OCI-LY1 (cell line): ENCODE results near the gene FBXO11.

Experiments
- EZH2 ChIP-seq: fragments of 200-600 bp; sonication (generic), shearing (Covaris generic); IDR thresholded peaks from 2 replicates; pipeline ENCODE4 v1.8.0; 2017; ENCODE audit warnings: borderline replicate concordance, mixed run types, mild to moderate bottlenecking, antibody characterized with exemption, low read length, moderate library complexity, mixed read lengths
- TF ChIP-seq, protein P1 (sequence below): fragments of 200-600 bp; sonication (generic), shearing (Covaris generic); IDR thresholded peaks from 2 replicates; pipeline ENCODE4 v1.5.1; 2017; ENCODE audit warnings: mild to moderate bottlenecking, antibody characterized with exemption, low read length, moderate library complexity, mixed read lengths

DNA sequence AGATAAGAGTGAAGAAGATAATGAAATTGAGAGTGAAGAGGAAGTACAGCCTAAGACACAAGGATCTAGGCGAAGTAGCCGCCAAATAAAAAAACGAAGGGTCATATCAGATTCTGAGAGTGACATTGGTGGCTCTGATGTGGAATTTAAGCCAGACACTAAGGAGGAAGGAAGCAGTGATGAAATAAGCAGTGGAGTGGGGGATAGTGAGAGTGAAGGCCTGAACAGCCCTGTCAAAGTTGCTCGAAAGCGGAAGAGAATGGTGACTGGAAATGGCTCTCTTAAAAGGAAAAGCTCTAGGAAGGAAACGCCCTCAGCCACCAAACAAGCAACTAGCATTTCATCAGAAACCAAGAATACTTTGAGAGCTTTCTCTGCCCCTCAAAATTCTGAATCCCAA lies 107.7 kb downstream of the FBXO11 start:
- no peak for TF ChIP-seq EZH2
- TF ChIP-seq, protein P1, sequence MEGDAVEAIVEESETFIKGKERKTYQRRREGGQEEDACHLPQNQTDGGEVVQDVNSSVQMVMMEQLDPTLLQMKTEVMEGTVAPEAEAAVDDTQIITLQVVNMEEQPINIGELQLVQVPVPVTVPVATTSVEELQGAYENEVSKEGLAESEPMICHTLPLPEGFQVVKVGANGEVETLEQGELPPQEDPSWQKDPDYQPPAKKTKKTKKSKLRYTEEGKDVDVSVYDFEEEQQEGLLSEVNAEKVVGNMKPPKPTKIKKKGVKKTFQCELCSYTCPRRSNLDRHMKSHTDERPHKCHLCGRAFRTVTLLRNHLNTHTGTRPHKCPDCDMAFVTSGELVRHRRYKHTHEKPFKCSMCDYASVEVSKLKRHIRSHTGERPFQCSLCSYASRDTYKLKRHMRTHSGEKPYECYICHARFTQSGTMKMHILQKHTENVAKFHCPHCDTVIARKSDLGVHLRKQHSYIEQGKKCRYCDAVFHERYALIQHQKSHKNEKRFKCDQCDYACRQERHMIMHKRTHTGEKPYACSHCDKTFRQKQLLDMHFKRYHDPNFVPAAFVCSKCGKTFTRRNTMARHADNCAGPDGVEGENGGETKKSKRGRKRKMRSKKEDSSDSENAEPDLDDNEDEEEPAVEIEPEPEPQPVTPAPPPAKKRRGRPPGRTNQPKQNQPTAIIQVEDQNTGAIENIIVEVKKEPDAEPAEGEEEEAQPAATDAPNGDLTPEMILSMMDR: no peak
